OCI-LY1 (cell line): ENCODE data around the gene PCDH15.

Source experiments
- EZH2 ChIP-seq: fragments of 200-600 bp; sonication (generic), shearing (Covaris generic); IDR thresholded peaks from 2 replicates; pipeline ENCODE4 v1.8.0; 2017; ENCODE audit warnings: borderline replicate concordance, mixed run types, mild to moderate bottlenecking, antibody characterized with exemption, low read length, moderate library complexity, mixed read lengths
- TF ChIP-seq, protein P1 (sequence below): fragments of 200-600 bp; sonication (generic), shearing (Covaris generic); IDR thresholded peaks from 2 replicates; pipeline ENCODE4 v1.5.1; 2017; ENCODE audit warnings: mild to moderate bottlenecking, antibody characterized with exemption, low read length, moderate library complexity, mixed read lengths

DNA sequence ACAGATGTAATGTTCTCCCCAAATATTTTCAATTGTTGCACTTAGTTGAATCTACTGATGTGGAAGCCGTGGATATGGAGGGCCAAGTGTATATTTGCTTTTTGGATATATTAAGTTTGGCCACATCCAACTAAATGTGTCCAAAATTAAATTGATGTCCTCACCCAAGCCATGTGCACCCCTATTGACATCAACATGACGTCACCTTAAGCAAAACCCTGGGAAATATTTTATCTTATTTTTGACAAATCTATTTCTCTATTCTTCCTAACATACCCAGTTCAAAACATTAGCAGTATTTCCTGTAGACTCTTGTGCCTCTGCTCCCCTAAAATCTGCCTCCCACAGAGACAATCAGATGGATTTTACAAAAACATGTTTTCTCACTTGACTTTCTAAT is 652.5 kb downstream of the PCDH15 start:
- TF ChIP-seq, protein P1, sequence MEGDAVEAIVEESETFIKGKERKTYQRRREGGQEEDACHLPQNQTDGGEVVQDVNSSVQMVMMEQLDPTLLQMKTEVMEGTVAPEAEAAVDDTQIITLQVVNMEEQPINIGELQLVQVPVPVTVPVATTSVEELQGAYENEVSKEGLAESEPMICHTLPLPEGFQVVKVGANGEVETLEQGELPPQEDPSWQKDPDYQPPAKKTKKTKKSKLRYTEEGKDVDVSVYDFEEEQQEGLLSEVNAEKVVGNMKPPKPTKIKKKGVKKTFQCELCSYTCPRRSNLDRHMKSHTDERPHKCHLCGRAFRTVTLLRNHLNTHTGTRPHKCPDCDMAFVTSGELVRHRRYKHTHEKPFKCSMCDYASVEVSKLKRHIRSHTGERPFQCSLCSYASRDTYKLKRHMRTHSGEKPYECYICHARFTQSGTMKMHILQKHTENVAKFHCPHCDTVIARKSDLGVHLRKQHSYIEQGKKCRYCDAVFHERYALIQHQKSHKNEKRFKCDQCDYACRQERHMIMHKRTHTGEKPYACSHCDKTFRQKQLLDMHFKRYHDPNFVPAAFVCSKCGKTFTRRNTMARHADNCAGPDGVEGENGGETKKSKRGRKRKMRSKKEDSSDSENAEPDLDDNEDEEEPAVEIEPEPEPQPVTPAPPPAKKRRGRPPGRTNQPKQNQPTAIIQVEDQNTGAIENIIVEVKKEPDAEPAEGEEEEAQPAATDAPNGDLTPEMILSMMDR: no peak
- TF ChIP-seq EZH2: no peak
